Glutamatergic neuron (in vitro differentiated cells): ENCODE results near the gene VWF. TPM values are rescaled to one million over a fixed set of nuclear protein-coding genes. Genes with fewer than 3 reads are reported as not detected.

Source experiments
- DNase-seq: peaks from one replicate; pipeline ENCODE4 v3.0.0; 2022
- H3K27ac Mint-ChIP-seq: one replicate; pipeline ENCODE4 v1.8.0; 2020; ENCODE audit warnings: mild to moderate bottlenecking, mixed read lengths, inconsistent platforms; ENCODE audit not compliant: unreplicated experiment
- H3K27me3 Mint-ChIP-seq: one replicate; pipeline ENCODE4 v1.8.0; 2020; ENCODE audit warnings: mild to moderate bottlenecking, moderate library complexity, mixed read lengths, inconsistent platforms; ENCODE audit not compliant: unreplicated experiment
- H3K36me3 Mint-ChIP-seq: one replicate; pipeline ENCODE4 v1.8.0; 2020; ENCODE audit warnings: mild to moderate bottlenecking, mixed read lengths, inconsistent platforms; ENCODE audit not compliant: unreplicated experiment
- H3K4me1 Mint-ChIP-seq: one replicate; pipeline ENCODE4 v1.8.0; 2020; ENCODE audit warnings: mild to moderate bottlenecking, low read depth, mixed read lengths, inconsistent platforms; ENCODE audit not compliant: unreplicated experiment
- H3K4me3 Mint-ChIP-seq: one replicate; pipeline ENCODE4 v1.8.0; 2020; ENCODE audit warnings: mild to moderate bottlenecking, mixed read lengths, inconsistent platforms; ENCODE audit not compliant: unreplicated experiment
- H3K9me3 Mint-ChIP-seq: one replicate; pipeline ENCODE4 v1.8.0; 2020; ENCODE audit warnings: mild to moderate bottlenecking, moderate library complexity, mixed read lengths, inconsistent platforms; ENCODE audit not compliant: unreplicated experiment
- total RNA-seq: library from RNA; stranded (reverse); fragmentation: NEBNext Ultra II Directional; extraction: Animal tissue kit (Norgen Biotek cat#: 25700); gene quantifications from one replicate; pipeline ENCODE4 v1.2.1, GENCODE V29; 2021; ENCODE audit not compliant: unreplicated experiment
- TF ChIP-seq, protein P1 (sequence below): fragments of 200-600 bp; sonication (generic); IDR thresholded peaks from one replicate; pipeline ENCODE4 v1.5.0; 2021; ENCODE audit not compliant: partially characterized antibody, unreplicated experiment

Gene VWF
- total RNA-seq, 1 donor from 2014 or later = 0.37 TPM

DNA sequence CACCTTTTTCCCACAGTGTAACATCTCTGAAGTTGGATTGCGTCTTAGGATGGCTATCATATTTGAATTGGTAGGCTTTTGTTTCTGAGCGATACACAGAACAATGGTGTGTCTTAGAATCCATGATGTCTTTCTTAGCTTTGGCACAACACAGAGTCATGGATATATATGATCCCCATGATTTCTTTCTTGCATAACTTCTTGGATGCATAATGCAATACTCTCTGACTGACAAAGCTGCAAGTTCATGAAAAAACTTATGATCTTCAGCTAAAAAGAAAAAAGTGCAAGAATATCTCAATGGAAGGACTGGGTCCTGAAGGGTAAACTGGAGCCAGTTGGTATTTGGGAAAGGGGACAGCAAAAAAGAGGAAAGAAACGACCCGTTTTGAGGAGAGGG is 48.1 kb downstream of the VWF start:
- H3K36me3 Mint-ChIP-seq = no peaks in the 10 kb centered on the region
- DNase-seq = no peak
- H3K4me3 Mint-ChIP-seq = no peak overlapping the region
- H3K27me3 Mint-ChIP-seq = peaks cover 11% of the 10 kb centered on the region
- H3K4me1 Mint-ChIP-seq = peaks cover 9% of the 10 kb centered on the region
- H3K27ac Mint-ChIP-seq = no peak overlapping the region
- TF ChIP-seq, protein P1, sequence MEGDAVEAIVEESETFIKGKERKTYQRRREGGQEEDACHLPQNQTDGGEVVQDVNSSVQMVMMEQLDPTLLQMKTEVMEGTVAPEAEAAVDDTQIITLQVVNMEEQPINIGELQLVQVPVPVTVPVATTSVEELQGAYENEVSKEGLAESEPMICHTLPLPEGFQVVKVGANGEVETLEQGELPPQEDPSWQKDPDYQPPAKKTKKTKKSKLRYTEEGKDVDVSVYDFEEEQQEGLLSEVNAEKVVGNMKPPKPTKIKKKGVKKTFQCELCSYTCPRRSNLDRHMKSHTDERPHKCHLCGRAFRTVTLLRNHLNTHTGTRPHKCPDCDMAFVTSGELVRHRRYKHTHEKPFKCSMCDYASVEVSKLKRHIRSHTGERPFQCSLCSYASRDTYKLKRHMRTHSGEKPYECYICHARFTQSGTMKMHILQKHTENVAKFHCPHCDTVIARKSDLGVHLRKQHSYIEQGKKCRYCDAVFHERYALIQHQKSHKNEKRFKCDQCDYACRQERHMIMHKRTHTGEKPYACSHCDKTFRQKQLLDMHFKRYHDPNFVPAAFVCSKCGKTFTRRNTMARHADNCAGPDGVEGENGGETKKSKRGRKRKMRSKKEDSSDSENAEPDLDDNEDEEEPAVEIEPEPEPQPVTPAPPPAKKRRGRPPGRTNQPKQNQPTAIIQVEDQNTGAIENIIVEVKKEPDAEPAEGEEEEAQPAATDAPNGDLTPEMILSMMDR = no peak
- H3K9me3 Mint-ChIP-seq = peaks cover 3% of the 10 kb centered on the region

DNA sequence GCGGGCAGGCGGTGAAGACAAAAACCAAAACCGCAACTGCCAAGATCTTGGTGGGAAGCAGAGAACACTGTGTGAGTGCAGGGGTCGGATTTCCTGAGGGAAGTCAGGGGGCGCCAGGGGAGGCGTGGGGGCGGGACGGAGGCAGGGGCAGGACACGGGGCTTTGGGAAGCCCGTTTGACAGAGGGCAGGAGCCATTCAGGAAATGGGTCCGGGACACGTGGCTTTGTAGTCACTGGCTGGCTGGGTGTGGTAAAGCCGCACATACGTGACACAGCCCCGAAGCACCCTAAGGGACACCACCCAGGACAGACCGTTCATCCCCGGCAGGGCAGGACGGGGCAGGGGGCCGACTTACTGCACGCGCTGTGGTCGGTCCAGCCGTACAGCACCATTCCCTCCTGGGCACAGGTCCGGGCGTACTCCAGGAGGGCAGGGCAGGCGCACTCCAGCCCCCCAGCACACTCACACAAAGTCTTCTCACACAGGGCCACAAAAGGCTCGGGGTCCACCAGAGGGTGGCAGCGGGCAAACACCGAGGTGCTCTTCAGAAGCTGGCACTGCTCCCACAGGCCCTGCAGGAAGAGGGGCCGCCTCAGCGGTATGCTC is 49.4 kb downstream of the VWF start:
- Mint-ChIP-seq H3K9me3 (peaks cover 3% of the 10 kb centered on the region), H3K27ac (no peak overlapping the region), H3K36me3 (no peaks in the 10 kb centered on the region), H3K4me3 (no peak overlapping the region), H3K27me3 (peaks cover 13% of the 10 kb centered on the region), H3K4me1 (peaks cover 9% of the 10 kb centered on the region)
- TF ChIP-seq, protein P1 = no peak
- DNase-seq = no peak

DNA sequence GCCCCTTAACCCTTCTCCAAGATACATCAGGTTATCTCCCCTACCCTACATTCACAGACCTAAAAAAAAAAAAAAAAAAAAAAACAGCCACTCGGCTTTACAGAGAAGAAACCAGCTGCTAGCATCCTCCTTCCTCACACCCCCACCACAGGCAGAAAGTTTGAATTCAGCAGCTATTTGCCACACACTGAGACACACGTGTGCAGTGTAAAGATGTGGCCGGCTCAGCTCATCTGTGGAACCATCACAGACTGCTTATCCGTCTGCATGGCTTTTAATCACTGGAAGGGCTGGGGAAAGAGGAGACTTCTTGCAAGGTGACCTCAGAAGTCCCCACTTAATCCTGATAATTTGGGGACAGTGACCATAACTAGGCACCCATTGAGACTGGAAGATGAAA is 50.0 kb downstream of the VWF start:
- peaks cover 9% of the 10 kb centered on the region for H3K4me1 Mint-ChIP-seq
- peaks cover 13% of the 10 kb centered on the region for H3K27me3 Mint-ChIP-seq
- no peak overlapping the region for H3K27ac Mint-ChIP-seq
- no peaks in the 10 kb centered on the region for H3K36me3 Mint-ChIP-seq
- DNase-seq = no peak
- peaks cover 3% of the 10 kb centered on the region for H3K9me3 Mint-ChIP-seq
- H3K4me3 Mint-ChIP-seq = no peak overlapping the region
- TF ChIP-seq, protein P1 = no peak

DNA sequence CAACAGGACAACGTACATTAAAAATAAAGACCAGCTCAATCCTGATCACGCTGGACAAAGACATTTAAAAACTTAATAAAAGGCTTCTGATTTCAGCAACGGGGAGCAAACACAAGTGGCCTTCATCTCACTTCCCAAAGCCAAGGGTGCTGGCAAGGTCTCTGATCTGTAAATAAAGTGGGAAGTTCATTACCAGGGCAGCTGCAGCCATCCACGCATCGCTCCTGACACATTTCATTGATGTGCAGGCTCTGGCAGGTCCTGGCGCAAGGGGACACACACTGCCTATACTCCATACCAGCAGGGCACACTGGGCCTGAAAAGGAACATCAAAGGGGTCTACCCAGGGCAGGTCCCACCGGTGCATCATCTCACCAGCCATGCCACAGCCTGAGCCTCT is 51.0 kb downstream of the VWF start:
- no peaks in the 10 kb centered on the region for H3K36me3 Mint-ChIP-seq
- TF ChIP-seq, protein P1 = no peak
- no peak for DNase-seq
- peaks cover 13% of the 10 kb centered on the region for H3K27me3 Mint-ChIP-seq
- peaks cover 8% of the 10 kb centered on the region for H3K4me1 Mint-ChIP-seq
- H3K9me3 Mint-ChIP-seq = peaks cover 3% of the 10 kb centered on the region
- H3K27ac Mint-ChIP-seq = no peak overlapping the region
- H3K4me3 Mint-ChIP-seq = no peak overlapping the region

DNA sequence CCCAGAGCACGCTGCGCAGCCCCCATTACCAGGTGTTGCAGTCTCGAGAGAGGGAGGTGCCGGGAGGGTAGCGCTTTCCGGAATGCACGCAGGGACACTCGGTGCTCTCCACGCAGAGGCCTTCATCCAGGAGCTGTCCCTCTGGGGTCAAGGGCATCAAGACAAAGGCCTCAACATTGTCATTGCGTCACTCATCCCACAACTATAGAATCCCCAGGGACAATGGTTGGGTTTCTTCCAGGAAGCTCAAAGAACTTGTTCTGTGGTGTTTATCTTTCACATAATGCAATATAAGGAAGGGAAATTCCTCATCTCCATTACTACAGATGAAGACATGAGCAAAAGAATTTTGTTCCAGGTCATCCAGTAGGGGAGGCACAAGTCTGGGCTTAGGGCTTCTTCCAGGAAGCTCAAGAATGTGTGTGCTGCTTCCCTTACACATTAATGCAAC is 52.1 kb downstream of the VWF start:
- no peak overlapping the region for H3K4me3 Mint-ChIP-seq
- TF ChIP-seq, protein P1 = no peak
- H3K9me3 Mint-ChIP-seq = peaks cover 3% of the 10 kb centered on the region
- peaks cover 7% of the 10 kb centered on the region for H3K4me1 Mint-ChIP-seq
- no peaks in the 10 kb centered on the region for H3K36me3 Mint-ChIP-seq
- H3K27ac Mint-ChIP-seq = no peak overlapping the region
- no peak for DNase-seq
- peaks cover 15% of the 10 kb centered on the region for H3K27me3 Mint-ChIP-seq
